Hepatocyte (in vitro differentiated cells): Measurements from ENCODE around the gene RFTN1.

ENCODE experiments used
- EZH2 ChIP-seq: fragments of 200-600 bp; sonication (generic); IDR thresholded peaks from 2 replicates; pipeline ENCODE4 v1.6.1; 2016; ENCODE audit warnings: antibody characterized with exemption, mild to moderate bottlenecking, borderline replicate concordance
- EZH2phosphoT487 ChIP-seq: fragments of 200-600 bp; sonication (generic); IDR thresholded peaks from one replicate; pipeline ENCODE4 v1.6.1; 2018; ENCODE audit warnings: antibody characterized with exemption, mild to moderate bottlenecking, low read depth, moderate library complexity; ENCODE audit not compliant: unreplicated experiment, severe bottlenecking
- TF ChIP-seq, protein P1 (sequence below): fragments of 200-600 bp; sonication (generic); IDR thresholded peaks from 2 replicates; pipeline ENCODE4 v1.5.1; 2016; ENCODE audit warnings: antibody characterized with exemption, mild to moderate bottlenecking; ENCODE audit not compliant: poor library complexity

DNA sequence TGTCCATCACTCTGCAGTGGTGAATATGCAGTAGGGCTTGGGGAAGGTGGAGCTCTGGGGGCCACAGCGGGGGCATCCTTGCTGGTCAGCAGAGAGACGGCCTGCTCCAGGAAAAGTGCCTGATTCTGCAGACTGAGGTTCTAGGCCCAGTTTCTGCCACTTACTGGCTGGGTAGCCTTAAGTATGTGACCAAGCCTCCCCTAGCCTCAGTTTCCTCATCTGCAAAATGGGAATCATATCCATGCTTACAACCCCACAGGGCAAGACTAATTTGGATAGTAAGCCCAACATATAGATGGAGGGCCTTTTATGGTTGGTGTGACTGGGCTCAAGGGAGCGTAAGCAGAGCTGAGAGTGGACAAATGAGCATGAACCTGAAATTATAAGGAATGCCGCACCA is 187.6 kb downstream of the RFTN1 start:
- TF ChIP-seq, protein P1, sequence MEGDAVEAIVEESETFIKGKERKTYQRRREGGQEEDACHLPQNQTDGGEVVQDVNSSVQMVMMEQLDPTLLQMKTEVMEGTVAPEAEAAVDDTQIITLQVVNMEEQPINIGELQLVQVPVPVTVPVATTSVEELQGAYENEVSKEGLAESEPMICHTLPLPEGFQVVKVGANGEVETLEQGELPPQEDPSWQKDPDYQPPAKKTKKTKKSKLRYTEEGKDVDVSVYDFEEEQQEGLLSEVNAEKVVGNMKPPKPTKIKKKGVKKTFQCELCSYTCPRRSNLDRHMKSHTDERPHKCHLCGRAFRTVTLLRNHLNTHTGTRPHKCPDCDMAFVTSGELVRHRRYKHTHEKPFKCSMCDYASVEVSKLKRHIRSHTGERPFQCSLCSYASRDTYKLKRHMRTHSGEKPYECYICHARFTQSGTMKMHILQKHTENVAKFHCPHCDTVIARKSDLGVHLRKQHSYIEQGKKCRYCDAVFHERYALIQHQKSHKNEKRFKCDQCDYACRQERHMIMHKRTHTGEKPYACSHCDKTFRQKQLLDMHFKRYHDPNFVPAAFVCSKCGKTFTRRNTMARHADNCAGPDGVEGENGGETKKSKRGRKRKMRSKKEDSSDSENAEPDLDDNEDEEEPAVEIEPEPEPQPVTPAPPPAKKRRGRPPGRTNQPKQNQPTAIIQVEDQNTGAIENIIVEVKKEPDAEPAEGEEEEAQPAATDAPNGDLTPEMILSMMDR: no peak
- TF ChIP-seq EZH2phosphoT487: no peak
- no peak for TF ChIP-seq EZH2
